Parathyroid adenoma (tissue), 2 donors: ENCODE results near the gene TAF11L11.
"Not testable (repeated sequence)": the region's sequence is repeated elsewhere in the genome, so short reads cannot be mapped to it uniquely, and the experiment has no call there.

ENCODE experiments used
- H2AFZ ChIP-seq: fragments of 300-600 bp; sonication (generic); one replicate; pipeline ENCODE4 v1.7.0; 2017; ENCODE audit warnings: antibody characterized with exemption, mild to moderate bottlenecking
- H3K27ac ChIP-seq: fragments of 300-600 bp; sonication (generic); one replicate; pipeline ENCODE4 v1.7.0; 2017
- H3K27me3 ChIP-seq: fragments of 300-600 bp; sonication (generic); one replicate; pipeline ENCODE4 v1.7.0; 2017; ENCODE audit warnings: low read length; ENCODE audit not compliant: control insufficient read depth, insufficient read depth
- H3K36me3 ChIP-seq: fragments of 300-600 bp; sonication (generic); one replicate; pipeline ENCODE4 v1.7.0; 2017; ENCODE audit warnings: low read length; ENCODE audit not compliant: control insufficient read depth, insufficient read depth
- H3K4me1 ChIP-seq: fragments of 300-600 bp; sonication (generic); one replicate; pipeline ENCODE4 v1.7.0; 2017; ENCODE audit warnings: control low read depth
- H3K4me2 ChIP-seq: fragments of 300-600 bp; sonication (generic); one replicate; pipeline ENCODE4 v1.7.0; 2017; ENCODE audit warnings: low read length
- H3K4me3 ChIP-seq: fragments of 300-600 bp; sonication (generic); one replicate; pipeline ENCODE4 v1.7.0; 2017; ENCODE audit warnings: low read depth, low read length
- H3K79me2 ChIP-seq: fragments of 300-600 bp; sonication (generic); one replicate; pipeline ENCODE4 v1.7.0; 2017; ENCODE audit warnings: control low read depth
- H3K9ac ChIP-seq: fragments of 300-600 bp; sonication (generic); one replicate; pipeline ENCODE4 v1.7.0; 2017; ENCODE audit warnings: mild to moderate bottlenecking
- H3K9me3 ChIP-seq: fragments of 300-600 bp; sonication (generic); one replicate; pipeline ENCODE4 v1.7.0; 2017; ENCODE audit warnings: low read length; ENCODE audit not compliant: control insufficient read depth
- CTCF ChIP-seq: fragments of 300-600 bp; sonication (generic); IDR thresholded peaks from one replicate; pipeline ENCODE4 v1.7.0; 2017; ENCODE audit warnings: antibody characterized with exemption, mild to moderate bottlenecking
- donor health status: primary hyperparathyroidism.

The TAF11L11 gene

GRCh38 chr5:17634160-17634559 is 30.2 kb downstream of the TAF11L11 start, which contains the start of gene TAF11L14:
Gene TAF11L14, plus strand, starts transcription at chr5:17634460.
- H3K36me3 ChIP-seq, result no peaks in the 10 kb centered on the region
- H3K9me3 ChIP-seq, result no peaks in the 10 kb centered on the region
- no peak within 1 kb of the TSS for H3K27ac ChIP-seq
- no peaks in the 10 kb centered on the region for H3K79me2 ChIP-seq
- H3K9ac ChIP-seq, result no peak within 1 kb of the TSS
- no peak within 1 kb of the TSS for H3K4me3 ChIP-seq
- no peaks in the 10 kb centered on the region for H3K4me1 ChIP-seq
- H3K27me3 ChIP-seq, result no peaks in the 10 kb centered on the region
- H3K4me2 ChIP-seq, result no peak within 1 kb of the TSS
- no peak within 1 kb of the TSS for H2AFZ ChIP-seq
- TF ChIP-seq CTCF, result no peak

- H2AFZ ChIP-seq, H3K36me3 ChIP-seq, H3K27me3 ChIP-seq, H3K9ac ChIP-seq, H3K4me1 ChIP-seq, H3K27ac ChIP-seq, H3K4me3 ChIP-seq, H3K4me2 ChIP-seq, H3K79me2 ChIP-seq, H3K9me3 ChIP-seq: not testable (repeated sequence)
These were observed 45.2 kb downstream of the TAF11L11 start for GRCh38 chr5:17649232-17649631.

GRCh38 chr5:17655201-17655759 is 51.3 kb downstream of the TAF11L11 start:
- H3K79me2 ChIP-seq, H3K27me3 ChIP-seq, H3K4me3 ChIP-seq, H3K36me3 ChIP-seq, H3K4me2 ChIP-seq, H3K27ac ChIP-seq, H3K4me1 ChIP-seq, H3K9ac ChIP-seq, H2AFZ ChIP-seq, H3K9me3 ChIP-seq: not testable (repeated sequence)
